Calu3 (cell line): ENCODE data around the gene TYROBP. TPM values are rescaled to one million over a fixed set of nuclear protein-coding genes. Genes with fewer than 3 reads are reported as not detected.

ENCODE experiments used
- BruUV-seq: library from RNA; stranded (reverse); fragments of 400-500 nt; replicated peaks from 2 replicates; lab custom pipeline; 2021; lab: Mats Ljungman, UMichigan
- CTCF ChIA-PET: fragments of 300-600 bp; sonication (Branson Sonifier 250); formaldehyde crosslinking; loops from one replicate; lab custom pipeline; 2022; ENCODE audit warnings: antibody characterized with exemption; lab: Charles Lee
- DNase-seq: peaks from one replicate; pipeline ENCODE4 v3.0.0; 2022
- H3K27ac Mint-ChIP-seq: one replicate; pipeline ENCODE4 v1.8.0; 2022; ENCODE audit warnings: mixed read lengths; ENCODE audit not compliant: unreplicated experiment
- H3K27me3 Mint-ChIP-seq: one replicate; pipeline ENCODE4 v1.8.0; 2022; ENCODE audit warnings: mixed read lengths; ENCODE audit not compliant: unreplicated experiment
- H3K36me3 Mint-ChIP-seq: one replicate; pipeline ENCODE4 v1.8.0; 2022; ENCODE audit warnings: mild to moderate bottlenecking, moderate library complexity, mixed read lengths; ENCODE audit not compliant: insufficient read depth, unreplicated experiment
- H3K4me1 Mint-ChIP-seq: one replicate; pipeline ENCODE4 v1.8.0; 2022; ENCODE audit warnings: mild to moderate bottlenecking, low read depth, mixed read lengths; ENCODE audit not compliant: unreplicated experiment
- H3K4me3 Mint-ChIP-seq: one replicate; pipeline ENCODE4 v1.8.0; 2022; ENCODE audit warnings: mild to moderate bottlenecking, low read depth, moderate library complexity, mixed read lengths; ENCODE audit not compliant: unreplicated experiment
- H3K9me3 Mint-ChIP-seq: one replicate; pipeline ENCODE4 v1.8.0; 2022; ENCODE audit warnings: low read depth, mixed read lengths; ENCODE audit not compliant: unreplicated experiment
- CTCF ChIP-seq: fragments of 200-600 bp; IDR thresholded peaks from one replicate; pipeline ENCODE4 v1.8.0; 2022; ENCODE audit warnings: antibody characterized with exemption; ENCODE audit not compliant: unreplicated experiment
- intact Hi-C: fragments of 100-400 bp; cut with micrococcal nuclease; formaldehyde crosslinking; loops from one replicate; pipeline ENCODE4 v1.10.0; 2022; ENCODE audit not compliant: unreplicated experiment
- total RNA-seq: library from RNA; stranded (reverse); gene quantifications from 2 replicates; pipeline ENCODE4 v1.2.3, GENCODE V29; 2022

The TYROBP gene
- total RNA-seq, 1 experiment from 2014 or later: not detected

GRCh38 chr19:35931161-35931873 is 23.2 kb upstream of the TYROBP start:
- peaks cover 16% of the 10 kb centered on the region for H3K27me3 Mint-ChIP-seq
- DNase-seq: peak; percentile 100
- H3K4me3 Mint-ChIP-seq: peak overlapping the region; percentile 69
- peak; percentile 89 for TF ChIP-seq CTCF
- intact Hi-C loops: loop anchor here (1.0 to 10.0 kb wide), 3 partner anchors 49 to 238 kb away; partner anchors contain the start of genes IGFLR1, LIN37, PSENEN and U2AF1L4
- peak overlapping the region; percentile 58 for H3K27ac Mint-ChIP-seq
- H3K36me3 Mint-ChIP-seq: peaks cover 13% of the 10 kb centered on the region
- H3K9me3 Mint-ChIP-seq: no peaks in the 10 kb centered on the region
- H3K4me1 Mint-ChIP-seq: peaks cover 16% of the 10 kb centered on the region
- no TSS peak for BruUV-seq
- CTCF ChIA-PET: interaction anchor here (0.5 to 2.0 kb wide), 18 partner anchors 26 to 347 kb away, joined by 3 to 20 read pairs (median 3); partner anchors contain the start of genes ALKBH6, LIN37, PSENEN and THAP8

- intact Hi-C loops: loop anchor here (10.0 kb wide), 1 partner anchor 185 kb away; the partner anchor contains the start of genes IGFLR1, LIN37, PSENEN and U2AF1L4
- CTCF ChIA-PET: interaction anchor here (1.1 kb wide), 1 partner anchor 48 kb away, joined by 3 read pairs; no protein-coding TSS in a partner anchor
- no peak for TF ChIP-seq CTCF
- BruUV-seq: no TSS peak
- Mint-ChIP-seq H3K4me3 (no peak overlapping the region), H3K9me3 (no peaks in the 10 kb centered on the region), H3K4me1 (peaks cover 8% of the 10 kb centered on the region), H3K27ac (no peak overlapping the region), H3K36me3 (peaks cover 6% of the 10 kb centered on the region), H3K27me3 (peaks cover 31% of the 10 kb centered on the region)
- DNase-seq: no peak
These were observed 21.8 kb upstream of the TYROBP start for GRCh38 chr19:35929876-35930275.

GRCh38 chr19:35928507-35928906 is 20.4 kb upstream of the TYROBP start:
- Mint-ChIP-seq H3K27ac (no peak overlapping the region), H3K9me3 (no peaks in the 10 kb centered on the region), H3K27me3 (peaks cover 42% of the 10 kb centered on the region), H3K4me3 (no peak overlapping the region), H3K4me1 (peaks cover 8% of the 10 kb centered on the region), H3K36me3 (peaks cover 6% of the 10 kb centered on the region)
- intact Hi-C loops: no loop called here
- no TSS peak for BruUV-seq
- TF ChIP-seq CTCF: no peak
- no peak for DNase-seq
- CTCF ChIA-PET: interaction anchor here (0.6 kb wide), 1 partner anchor 623 kb away, joined by 6 read pairs; no protein-coding TSS in a partner anchor

- Mint-ChIP-seq H3K27ac (no peak overlapping the region), H3K36me3 (no peaks in the 10 kb centered on the region), H3K27me3 (peaks cover 47% of the 10 kb centered on the region), H3K9me3 (no peaks in the 10 kb centered on the region), H3K4me3 (no peak overlapping the region), H3K4me1 (no peaks in the 10 kb centered on the region)
- CTCF ChIA-PET: no interaction called here
- DNase-seq: no peak
- BruUV-seq: no TSS peak
- intact Hi-C loops: no loop called here
- no peak for TF ChIP-seq CTCF
These were observed 17.4 kb upstream of the TYROBP start for GRCh38 chr19:35925501-35925900.
